Transverse colon (tissue), 3 donors: ENCODE measurements around the gene SPEF2.

Experiments
- CTCF ChIP-seq, 5 experiments: fragments of 200-600 bp in 3 of 5; fragments of 450-650 bp in 2 of 5; sonication (generic) in 3 of 5; IDR thresholded peaks; 1 replicate in 2 of 5; 2 replicates in 3 of 5; pipeline ENCODE4 v1.5.1; 2016 to 2017; ENCODE audit warnings: antibody characterized with exemption in 5 of 5, inconsistent platforms in 3 of 5, mild to moderate bottlenecking in 2 of 5, moderate library complexity in 1 of 5
- POLR2A ChIP-seq: fragments of 450-650 bp; IDR thresholded peaks from one replicate; pipeline ENCODE4 v1.6.1; 2016; ENCODE audit warnings: antibody characterized with exemption, mild to moderate bottlenecking, moderate library complexity

- TF ChIP-seq CTCF (IDR thresholded peaks at IDR 0.05) (no peak), POLR2A (no peak)
These were observed 118.6 kb downstream of the SPEF2 start for GRCh38 chr5:35736280-35736679.
